CD4-positive, alpha-beta T cell treated with Interferon alpha-2 for 1 hour (primary cell): ENCODE results near the gene MYOD1.

Experiments
- DNase-seq, 2 donors: peaks; one replicate each; pipeline ENCODE4 v3.0.0-alpha.2; 2020 to 2022

Gene MYOD1

DNA sequence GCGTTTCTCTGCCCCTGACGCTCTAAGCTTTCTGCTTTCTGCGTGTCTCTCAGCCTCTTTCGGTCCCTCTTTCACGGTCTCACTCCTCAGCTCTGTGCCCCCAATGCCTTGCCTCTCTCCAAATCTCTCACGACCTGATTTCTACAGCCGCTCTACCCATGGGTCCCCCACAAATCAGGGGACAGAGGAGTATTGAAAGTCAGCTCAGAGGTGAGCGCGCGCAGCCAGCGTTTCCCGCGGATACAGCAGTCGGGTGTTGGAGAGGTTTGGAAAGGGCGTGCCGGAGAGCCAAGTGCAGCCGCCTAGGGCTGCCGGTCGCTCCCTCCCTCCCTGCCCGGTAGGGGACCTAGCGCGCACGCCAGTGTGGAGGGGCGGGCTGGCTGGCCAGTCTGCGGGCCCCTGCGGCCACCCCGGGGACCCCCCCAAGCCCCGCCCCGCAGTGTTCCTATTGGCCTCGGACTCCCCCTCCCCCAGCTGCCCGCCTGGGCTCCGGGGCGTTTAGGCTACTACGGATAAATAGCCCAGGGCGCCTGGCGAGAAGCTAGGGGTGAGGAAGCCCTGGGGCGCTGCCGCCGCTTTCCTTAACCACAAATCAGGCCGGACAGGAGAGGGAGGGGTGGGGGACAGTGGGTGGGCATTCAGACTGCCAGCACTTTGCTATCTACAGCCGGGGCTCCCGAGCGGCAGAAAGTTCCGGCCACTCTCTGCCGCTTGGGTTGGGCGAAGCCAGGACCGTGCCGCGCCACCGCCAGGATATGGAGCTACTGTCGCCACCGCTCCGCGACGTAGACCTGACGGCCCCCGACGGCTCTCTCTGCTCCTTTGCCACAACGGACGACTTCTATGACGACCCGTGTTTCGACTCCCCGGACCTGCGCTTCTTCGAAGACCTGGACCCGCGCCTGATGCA lies at the start of gene MYOD1:
TSS of gene MYOD1 (plus strand) at position 544 of the 910 bp plus-strand sequence. CDS start at position 756, 212 bp downstream.
- no peak for DNase-seq

DNA sequence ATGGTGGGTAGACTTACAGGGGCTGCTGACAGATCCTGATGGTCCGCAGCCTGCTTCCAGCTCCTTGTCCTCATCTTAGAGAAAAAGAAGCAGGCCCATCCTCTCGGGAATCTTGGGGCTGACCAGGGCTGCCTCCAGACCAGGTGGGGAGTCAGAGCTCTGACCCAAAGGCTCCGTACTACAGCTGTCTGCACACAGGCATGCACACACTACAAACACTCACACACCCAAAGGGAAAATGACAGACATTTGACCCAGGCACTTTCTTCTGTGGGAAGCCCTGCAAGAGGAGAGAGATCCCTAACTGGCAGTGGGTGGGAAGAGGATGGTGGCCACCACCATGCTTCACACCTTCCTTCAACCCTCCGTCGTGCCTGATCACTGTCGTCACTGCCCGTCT lies 46.9 kb upstream of the MYOD1 start:
- DNase-seq = no peak

DNA sequence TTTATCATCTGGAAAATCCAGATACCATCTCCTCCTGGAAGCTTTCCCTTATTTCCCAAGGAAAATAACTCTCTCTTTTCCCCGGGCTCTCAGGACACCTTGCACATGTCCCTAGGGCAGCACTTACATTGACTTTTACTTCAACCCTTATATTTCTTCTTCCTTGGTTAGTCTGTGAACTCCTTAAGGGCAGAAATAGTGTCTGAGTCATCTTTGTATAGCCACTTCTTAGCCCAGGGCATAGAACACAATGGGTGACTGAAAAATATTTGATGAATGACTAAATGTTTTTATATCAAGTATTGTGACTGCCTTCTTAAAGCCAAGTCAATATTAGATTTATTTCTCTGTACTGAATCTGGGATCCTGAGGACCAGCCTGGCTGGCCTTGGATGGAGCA lies 45.4 kb upstream of the MYOD1 start:
- no peak for DNase-seq

GRCh38 chr11:17682848-17683247 lies 36.5 kb upstream of the MYOD1 start:
- no peak for DNase-seq

DNA sequence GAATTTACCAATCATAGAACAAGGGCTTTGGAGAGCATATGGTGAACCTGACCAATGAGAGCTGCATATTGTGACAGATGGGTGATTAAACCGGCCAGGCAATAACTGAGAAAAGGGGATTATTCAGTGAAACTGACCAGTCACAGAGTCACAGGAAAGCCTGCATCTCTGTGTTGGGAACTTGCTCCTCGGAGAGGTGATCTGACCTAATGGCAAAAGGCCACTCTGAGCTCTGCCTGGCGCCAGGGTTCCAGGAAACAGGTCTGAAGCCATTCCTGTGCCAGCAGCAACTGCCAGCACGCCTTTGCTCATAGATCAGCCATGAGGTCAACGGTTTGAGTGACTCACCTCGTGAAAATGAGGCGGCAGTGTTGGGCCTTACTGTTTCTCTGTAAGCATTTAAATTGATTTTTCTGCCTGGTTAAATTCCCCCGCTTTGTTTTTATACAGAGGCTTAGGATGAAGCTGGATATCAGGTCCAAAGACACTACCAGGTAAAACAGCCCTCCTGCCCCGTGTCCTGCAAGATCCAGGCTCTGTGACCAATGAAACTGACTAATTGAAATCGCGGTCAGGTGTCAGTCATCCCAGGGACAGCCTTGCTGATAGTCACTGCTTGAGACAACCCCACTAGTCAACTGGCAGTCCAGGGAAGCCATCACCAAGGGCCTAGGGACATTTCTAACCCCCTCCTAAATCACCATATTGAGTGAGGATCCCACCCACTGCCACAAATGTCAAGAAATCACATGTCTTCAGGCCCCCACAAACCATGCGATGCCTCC lies 35.8 kb upstream of the MYOD1 start:
- DNase-seq = no peak

DNA sequence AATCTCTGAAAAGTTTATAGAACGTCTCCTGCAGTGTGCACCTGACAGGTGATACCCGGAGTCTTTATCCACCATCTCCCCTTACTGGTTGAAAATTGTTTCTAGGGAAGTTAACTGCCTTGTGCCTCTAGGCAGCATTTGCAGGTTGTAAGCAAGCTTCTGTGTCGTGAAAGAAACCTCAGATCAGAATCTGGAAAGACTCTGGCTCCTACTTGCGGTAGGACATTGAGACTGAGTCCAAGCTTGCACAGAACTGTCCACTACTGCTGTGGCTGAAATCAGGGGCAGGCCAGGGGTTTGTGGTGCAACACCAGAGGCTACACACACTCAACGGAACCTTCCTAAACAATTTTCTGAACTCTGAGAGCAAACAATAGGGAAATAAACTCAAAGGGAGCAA lies 34.8 kb upstream of the MYOD1 start:
- DNase-seq = no peak

- DNase-seq = no peak
These were observed 33.0 kb upstream of the MYOD1 start for GRCh38 chr11:17686231-17686980.

- DNase-seq = no peak
These were observed 31.3 kb upstream of the MYOD1 start for GRCh38 chr11:17687946-17688670.

DNA sequence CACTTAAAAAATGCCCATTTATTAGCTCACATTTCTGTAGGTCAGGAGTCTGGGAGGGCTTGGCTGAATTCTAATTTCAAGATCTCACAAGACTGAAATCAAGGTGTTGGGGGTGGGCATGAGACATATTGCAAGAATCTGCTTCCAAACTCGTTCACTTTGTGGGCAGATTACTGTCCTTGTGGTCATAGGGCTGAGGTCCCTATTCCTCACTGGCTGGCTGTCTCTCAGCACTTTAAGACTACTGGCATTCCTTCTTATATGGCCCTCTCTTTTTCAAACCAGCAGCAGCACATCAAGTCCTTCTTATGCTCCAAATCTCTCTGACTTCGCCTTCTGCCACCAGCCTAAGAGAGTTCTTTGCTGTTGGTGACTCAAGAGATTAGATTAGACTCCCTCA lies 27.8 kb upstream of the MYOD1 start:
- DNase-seq = no peak

- DNase-seq = no peak
These were observed 27.4 kb upstream of the MYOD1 start for GRCh38 chr11:17691976-17692375.

GRCh38 chr11:17692931-17693330 lies 26.4 kb upstream of the MYOD1 start:
- no peak for DNase-seq

DNA sequence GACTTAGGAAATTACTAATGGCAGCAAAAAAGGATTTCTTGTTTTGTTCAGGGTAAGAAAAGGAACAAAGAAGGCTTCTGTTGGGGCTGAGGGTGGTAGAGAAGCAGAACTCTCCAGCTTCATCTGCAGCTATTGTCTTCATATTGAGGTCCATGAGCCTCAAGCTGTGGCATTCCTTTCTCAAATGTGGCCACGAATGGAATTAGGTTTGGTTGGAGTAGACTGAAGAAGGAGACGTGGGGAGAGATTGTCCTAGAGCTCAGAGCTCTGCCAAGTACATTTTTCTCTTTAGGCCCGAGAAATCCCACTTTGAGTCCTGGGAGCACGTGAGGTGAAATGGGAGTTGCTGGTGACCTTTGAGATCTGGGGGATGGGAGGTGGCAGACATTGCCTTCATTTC lies 25.8 kb upstream of the MYOD1 start:
- DNase-seq = no peak

- DNase-seq = no peak
These were observed 24.8 kb upstream of the MYOD1 start for GRCh38 chr11:17694494-17695110.

GRCh38 chr11:17695454-17696441 lies 23.6 kb upstream of the MYOD1 start:
- DNase-seq = no peak

GRCh38 chr11:17696741-17697140 lies 22.6 kb upstream of the MYOD1 start:
- no peak for DNase-seq

DNA sequence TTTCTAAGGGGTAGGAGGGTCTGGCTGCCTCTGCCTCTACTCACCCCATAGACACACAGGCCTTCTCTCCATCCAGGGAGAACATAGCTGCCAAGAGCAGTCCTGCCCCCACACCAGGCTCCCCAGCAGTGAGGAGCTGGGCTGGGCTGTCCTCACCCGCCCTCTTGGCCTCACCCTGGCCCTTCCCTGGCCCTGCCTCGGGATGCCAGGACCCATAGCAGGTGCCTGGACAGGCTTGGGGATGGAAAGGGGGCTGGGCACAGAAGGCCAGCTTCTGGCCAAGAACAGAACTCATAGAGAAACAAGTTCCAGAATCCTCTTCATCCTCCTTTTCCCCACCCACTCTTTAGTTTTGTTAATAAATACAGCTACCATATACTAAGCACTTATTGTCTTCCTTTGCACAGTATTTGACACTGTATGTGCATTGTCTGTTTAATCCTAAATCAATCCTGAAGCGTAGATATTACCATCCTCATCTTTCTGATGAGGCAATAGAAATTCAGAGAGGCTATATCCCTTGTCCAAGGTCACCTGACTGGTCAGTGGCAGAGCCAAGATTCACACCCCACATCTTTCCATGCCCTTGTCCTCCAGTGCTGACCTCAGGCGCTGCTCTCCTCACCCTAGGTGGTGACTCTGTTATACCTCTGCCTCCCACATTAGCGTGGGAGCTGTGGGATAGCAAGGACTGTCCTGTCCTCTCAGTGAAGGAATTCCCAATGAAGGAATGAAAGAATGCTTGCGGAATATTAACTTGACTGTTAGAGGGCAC lies 22.0 kb upstream of the MYOD1 start:
- no peak for DNase-seq

DNA sequence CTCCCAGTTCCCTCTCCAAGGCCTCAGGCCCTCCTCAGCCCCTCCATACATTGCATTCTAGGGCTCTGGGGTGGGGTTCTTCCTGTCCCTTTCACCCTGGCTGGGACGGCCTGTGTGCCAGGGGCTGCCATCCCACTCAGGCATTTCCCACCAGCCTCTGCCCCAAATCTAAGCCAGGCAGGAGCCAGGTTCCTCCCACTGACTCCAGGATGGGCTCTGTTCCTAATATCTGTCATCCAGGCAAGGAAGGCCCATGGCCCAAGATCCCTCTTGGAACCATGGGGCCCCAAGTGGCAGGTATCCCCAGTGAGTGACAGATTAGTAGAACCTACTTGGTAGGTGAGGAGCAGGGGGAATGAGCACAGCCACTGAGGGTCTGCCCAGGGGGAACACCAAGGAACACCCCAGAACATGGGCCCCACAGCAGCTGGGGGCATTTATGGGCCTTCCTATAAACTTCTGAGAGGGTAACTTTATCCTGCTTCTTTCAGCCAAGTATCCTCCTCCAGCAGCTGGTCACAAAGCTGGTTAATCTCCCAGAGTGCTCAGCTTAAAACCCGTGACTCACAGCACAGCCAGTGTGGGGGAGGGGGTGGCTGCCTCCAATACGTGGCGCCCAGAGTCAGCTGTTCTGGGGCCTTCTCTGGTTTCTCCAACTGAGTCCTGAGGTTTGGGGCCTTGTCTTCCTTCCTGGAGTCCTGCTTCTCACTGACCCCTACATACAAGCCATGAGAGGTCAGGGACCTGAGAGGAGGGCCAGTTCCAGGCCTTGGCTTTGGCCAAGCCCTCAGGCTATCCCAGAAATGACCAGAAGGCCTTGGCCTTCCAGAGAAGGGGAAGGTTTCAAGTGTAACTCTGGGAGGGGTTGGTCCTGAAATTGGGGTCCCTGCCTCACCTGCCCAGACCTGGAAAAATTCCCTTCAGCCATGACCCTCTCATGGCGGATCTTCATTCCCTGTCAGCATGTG lies 19.9 kb upstream of the MYOD1 start:
- DNase-seq = no peak

DNA sequence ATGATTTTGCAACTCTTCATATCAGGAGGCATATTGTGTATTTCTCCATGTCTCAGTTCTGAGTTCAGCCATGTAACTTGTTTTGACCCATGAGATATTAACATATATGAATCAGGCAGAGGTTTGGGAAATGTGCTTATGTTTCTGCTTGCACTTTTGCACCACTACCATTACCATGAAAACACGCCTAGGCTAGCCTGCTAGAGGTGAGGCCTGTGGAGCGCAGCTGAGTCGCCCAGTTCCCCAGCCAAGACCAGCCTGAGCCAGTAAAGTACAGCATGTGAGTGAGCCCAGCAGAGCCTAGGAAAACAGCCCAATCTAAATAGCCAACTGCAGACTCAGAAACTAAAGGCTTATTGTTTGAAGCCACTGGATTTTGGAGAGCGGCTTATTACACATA lies 18.4 kb upstream of the MYOD1 start:
- no peak for DNase-seq

DNA sequence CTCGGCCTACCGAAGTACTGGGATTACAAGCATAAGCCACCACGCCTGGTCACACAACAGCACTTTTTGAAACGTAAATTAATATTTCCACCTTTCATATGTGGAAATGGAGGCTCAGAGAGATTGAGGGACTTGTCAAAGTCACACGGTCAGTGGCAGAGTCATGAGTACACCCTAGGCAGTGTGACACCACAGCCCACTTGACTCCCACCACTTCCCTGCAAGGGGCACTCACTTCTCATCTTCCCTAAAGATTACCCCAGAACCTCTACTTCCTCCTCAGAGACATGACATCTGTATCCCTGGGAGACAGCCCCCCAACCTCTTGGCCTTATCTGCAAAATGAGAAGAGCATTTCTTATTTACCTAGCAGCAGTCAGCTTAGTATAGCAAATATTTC lies 16.5 kb upstream of the MYOD1 start:
- DNase-seq = no peak
